Lower lobe of right lung (tissue), 2 donors: ENCODE measurements around the gene ROR1. TPM values are rescaled to one million over a fixed set of nuclear protein-coding genes. Genes with fewer than 3 reads are reported as not detected.
A peak's percentile ranks its signal among the peaks of the same experiment; 100 is the strongest.

Source experiments
- ATAC-seq, 2 donors: fragments of 200-7000 bp; cut with Tn5 transposase; one replicate each; pipeline ENCODE4 v1.9.1; 2020 to 2022; ENCODE audit warnings: mild to moderate bottlenecking in 2 of 2, moderate library complexity in 2 of 2
- DNase-seq: peaks from one replicate; pipeline ENCODE4 v3.0.0-alpha.2; 2020
- H3K27ac ChIP-seq: fragments of 200-600 bp; one replicate; pipeline ENCODE4 v1.8.0; 2022
- H3K27me3 ChIP-seq: fragments of 200-600 bp; one replicate; pipeline ENCODE4 v1.8.0; 2022; ENCODE audit warnings: low read depth
- H3K36me3 ChIP-seq: fragments of 200-600 bp; one replicate; pipeline ENCODE4 v1.8.0; 2022; ENCODE audit warnings: mild to moderate bottlenecking
- H3K4me1 ChIP-seq: fragments of 200-600 bp; one replicate; pipeline ENCODE4 v1.8.0; 2022
- H3K4me3 ChIP-seq: fragments of 200-600 bp; one replicate; pipeline ENCODE4 v1.8.0; 2022; ENCODE audit warnings: mild to moderate bottlenecking
- H3K9me3 ChIP-seq: fragments of 200-600 bp; one replicate; pipeline ENCODE4 v1.8.0; 2022
- CTCF ChIP-seq: fragments of 200-600 bp; IDR thresholded peaks from one replicate; pipeline ENCODE4 v1.8.0; 2022; ENCODE audit warnings: antibody characterized with exemption, mild to moderate bottlenecking
- intact Hi-C: fragments of 100-400 bp; cut with DNase I; formaldehyde crosslinking; loops from one replicate; pipeline ENCODE4 v1.11.0; 2022
- total RNA-seq: library from RNA; stranded (reverse); fragmentation: NEBNext Ultra II Directional; extraction: Animal tissue kit (Norgen Biotek cat#: 25700); gene quantifications from one replicate; pipeline ENCODE4 v1.2.1, GENCODE V29; 2021
- donor health status: DM: no; HTN: yes; CAD: no; lungs with severe emphysema.

ROR1 gene
- total RNA-seq, 1 donor from 2014 or later: 15.8 TPM

GRCh38 chr1:63921359-63921758 is 147.5 kb downstream of the ROR1 start:
- no peaks in the 10 kb centered on the region for H3K9me3 ChIP-seq
- no peak for TF ChIP-seq CTCF
- peak; percentile 41 for DNase-seq
- peaks cover 22% of the 10 kb centered on the region for H3K4me1 ChIP-seq
- intact Hi-C loops: no loop called here
- H3K27ac ChIP-seq: peak overlapping the region; percentile 42
- peak; percentile 71 to 73 for ATAC-seq
- no peaks in the 10 kb centered on the region for H3K27me3 ChIP-seq
- no peaks in the 10 kb centered on the region for H3K36me3 ChIP-seq
- no peak overlapping the region for H3K4me3 ChIP-seq

- intact Hi-C loops: no loop called here
- Histone ChIP-seq H3K4me1 (peaks cover 22% of the 10 kb centered on the region), H3K27me3 (no peaks in the 10 kb centered on the region), H3K27ac (peak overlapping the region; percentile 37), H3K36me3 (no peaks in the 10 kb centered on the region), H3K4me3 (no peak overlapping the region), H3K9me3 (no peaks in the 10 kb centered on the region)
- DNase-seq (no peak), ATAC-seq (no peak)
- TF ChIP-seq CTCF: no peak
Measured at GRCh38 chr1:63921802-63922201, 148.0 kb downstream of the ROR1 start.

GRCh38 chr1:63922848-63923247 is 149.0 kb downstream of the ROR1 start:
- H3K27ac ChIP-seq: no peak overlapping the region
- TF ChIP-seq CTCF: no peak

GRCh38 chr1:63923302-63923701 is 149.5 kb downstream of the ROR1 start:
- no peaks in the 10 kb centered on the region for H3K27me3 ChIP-seq
- TF ChIP-seq CTCF: no peak
- H3K36me3 ChIP-seq: no peaks in the 10 kb centered on the region
- no peaks in the 10 kb centered on the region for H3K9me3 ChIP-seq
- peaks cover 22% of the 10 kb centered on the region for H3K4me1 ChIP-seq
- H3K27ac ChIP-seq: no peak overlapping the region
- H3K4me3 ChIP-seq: no peak overlapping the region
- intact Hi-C loops: no loop called here
- ATAC-seq (no peak), DNase-seq (no peak)

More at GRCh38 chr1:63922848-63923247, 149.0 kb downstream of the ROR1 start:
- ATAC-seq: no peak
- H3K36me3 ChIP-seq: no peaks in the 10 kb centered on the region
- no peaks in the 10 kb centered on the region for H3K27me3 ChIP-seq
- peaks cover 22% of the 10 kb centered on the region for H3K4me1 ChIP-seq
- no peaks in the 10 kb centered on the region for H3K9me3 ChIP-seq
- intact Hi-C loops: no loop called here
- H3K4me3 ChIP-seq: no peak overlapping the region
- no peak for DNase-seq

- H3K4me3 ChIP-seq: no peak overlapping the region
- H3K27ac ChIP-seq: no peak overlapping the region
- ATAC-seq (no peak), DNase-seq (no peak)
- TF ChIP-seq CTCF: no peak
- no peaks in the 10 kb centered on the region for H3K36me3 ChIP-seq
- no peaks in the 10 kb centered on the region for H3K9me3 ChIP-seq
- intact Hi-C loops: no loop called here
- peaks cover 15% of the 10 kb centered on the region for H3K4me1 ChIP-seq
- no peaks in the 10 kb centered on the region for H3K27me3 ChIP-seq
Measured at GRCh38 chr1:63924600-63924999, 150.8 kb downstream of the ROR1 start.
